NCI-H2081 treated with DMSO at 0.1 percent for 48 hours (cell line): ENCODE data around the gene STK39.
"Not testable (repeated sequence)": the region's sequence is repeated elsewhere in the genome, so short reads cannot be mapped to it uniquely, and the experiment has no call there.

Source experiments
- DNase-seq: peaks from one replicate; lab custom pipeline; 2025; lab: John Stamatoyannopoulos, UW

The STK39 gene

GRCh38 chr2:168042127-168042824 lies 205.1 kb downstream of the STK39 start:
- DNase-seq = not testable (repeated sequence)

- DNase-seq = no peak
Observed at GRCh38 chr2:168039881-168040280, 207.5 kb downstream of the STK39 start.

- DNase-seq = no peak
Observed at GRCh38 chr2:168037778-168038177, 209.6 kb downstream of the STK39 start.

- DNase-seq = no peak
Observed at GRCh38 chr2:168035458-168035857, 211.9 kb downstream of the STK39 start.

GRCh38 chr2:168034616-168035015 lies 212.8 kb downstream of the STK39 start:
- DNase-seq = peak; percentile 64

- no peak for DNase-seq
Observed at GRCh38 chr2:168033966-168034365, 213.4 kb downstream of the STK39 start.

- DNase-seq = no peak
Observed at GRCh38 chr2:168032091-168032490, 215.3 kb downstream of the STK39 start.

- DNase-seq = no peak
Observed at GRCh38 chr2:168030862-168031624, 216.4 kb downstream of the STK39 start.

GRCh38 chr2:168029071-168029470 lies 218.3 kb downstream of the STK39 start:
- no peak for DNase-seq

GRCh38 chr2:168028362-168028761 lies 219.0 kb downstream of the STK39 start:
- no peak for DNase-seq

GRCh38 chr2:168025487-168026202 lies 221.8 kb downstream of the STK39 start:
- no peak for DNase-seq

- no peak for DNase-seq
Observed at GRCh38 chr2:168024459-168024858, 222.9 kb downstream of the STK39 start.

- DNase-seq = no peak
Observed at GRCh38 chr2:168021800-168022587, 225.4 kb downstream of the STK39 start.

- DNase-seq = no peak
Observed at GRCh38 chr2:168015274-168015953, 232.0 kb downstream of the STK39 start.

- DNase-seq = no peak
Observed at GRCh38 chr2:168009900-168010299, 237.5 kb downstream of the STK39 start.

GRCh38 chr2:168008646-168009195 lies 238.7 kb downstream of the STK39 start:
- DNase-seq = no peak

- DNase-seq = no peak
Observed at GRCh38 chr2:168006498-168006897, 240.9 kb downstream of the STK39 start.

- no peak for DNase-seq
Observed at GRCh38 chr2:168005586-168005985, 241.8 kb downstream of the STK39 start.

GRCh38 chr2:168003876-168004275 lies 243.5 kb downstream of the STK39 start:
- DNase-seq = no peak

GRCh38 chr2:168002021-168002553 lies 245.3 kb downstream of the STK39 start:
- DNase-seq = no peak

GRCh38 chr2:167992278-167992677 lies 255.1 kb downstream of the STK39 start:
- DNase-seq = no peak
